H1 (cell line): ENCODE data around the gene ARMC5.

Experiments
- CHD2 ChIP-seq: IDR thresholded peaks from 2 replicates; pipeline ENCODE4 v1.6.1; 2012; ENCODE audit warnings: low read length, improper control_type of control experiment
- CTCF ChIP-seq, 3 experiments: IDR thresholded peaks; 1 replicate in 2 of 3; 2 replicates in 1 of 3; pipeline versions ENCODE4 v1.5.1 to v1.6.1; 2011; ENCODE audit warnings: low read length in 3 of 3, mild to moderate bottlenecking in 3 of 3, inconsistent platforms in 2 of 3, low read depth in 1 of 3, moderate library complexity in 1 of 3; ENCODE audit not compliant: insufficient read depth in 1 of 3; ENCODE audit errors: control extremely low read depth in 1 of 3
- EP300 ChIP-seq, 2 experiments: IDR thresholded peaks; 1 replicate in 1 of 2; 2 replicates in 1 of 2; pipeline ENCODE4 v1.6.1; 2011 to 2012; ENCODE audit warnings: low read depth in 2 of 2, low read length in 2 of 2, mild to moderate bottlenecking in 2 of 2, borderline replicate concordance in 1 of 2, inconsistent platforms in 1 of 2, moderate library complexity in 1 of 2
- HDAC6 ChIP-seq: IDR thresholded peaks from one replicate; pipeline ENCODE4 v1.7.1; 2012; ENCODE audit warnings: low read depth, mild to moderate bottlenecking, inconsistent platforms, low read length, moderate library complexity
- KDM1A ChIP-seq: fragments of 200-600, 300-600 bp; sonication (generic); IDR thresholded peaks from 2 replicates; pipeline ENCODE4 v1.7.1; 2016; ENCODE audit warnings: mild to moderate bottlenecking, low read length, borderline replicate concordance
- POLR2AphosphoS5 ChIP-seq: IDR thresholded peaks from 2 replicates; pipeline ENCODE4 v1.6.1; 2011; ENCODE audit warnings: low read depth, low read length
- YY1 ChIP-seq: IDR thresholded peaks from 2 replicates; pipeline ENCODE4 v1.6.1; 2011; ENCODE audit warnings: low read depth, mild to moderate bottlenecking, low read length

GRCh38 chr16:31464781-31465260 is 5.5 kb downstream of the ARMC5 start:
- TF ChIP-seq HDAC6: no peak
- TF ChIP-seq CHD2: no peak
- no peak for TF ChIP-seq YY1
- no peak for TF ChIP-seq EP300 (IDR thresholded peaks at IDR 0.05; ENCODE audit: borderline replicate concordance in 1 of 2, low read depth in 2 of 2, low read length in 2 of 2)
- TF ChIP-seq CTCF (IDR thresholded peaks at IDR 0.05; ENCODE audit: control extremely low read depth in 1 of 3, insufficient read depth in 1 of 3, low read depth in 1 of 3, low read length in 3 of 3): no peak
- TF ChIP-seq POLR2AphosphoS5: no peak
- no peak for TF ChIP-seq KDM1A
